ENCODE results near the gene RBM47. TPM values are rescaled to one million over a fixed set of nuclear protein-coding genes. Genes with fewer than 3 reads are reported as not detected.

Gene RBM47
- polyA plus RNA-seq, 3 donors = 79.5 to 101 (median 92.8) TPM

DNA sequence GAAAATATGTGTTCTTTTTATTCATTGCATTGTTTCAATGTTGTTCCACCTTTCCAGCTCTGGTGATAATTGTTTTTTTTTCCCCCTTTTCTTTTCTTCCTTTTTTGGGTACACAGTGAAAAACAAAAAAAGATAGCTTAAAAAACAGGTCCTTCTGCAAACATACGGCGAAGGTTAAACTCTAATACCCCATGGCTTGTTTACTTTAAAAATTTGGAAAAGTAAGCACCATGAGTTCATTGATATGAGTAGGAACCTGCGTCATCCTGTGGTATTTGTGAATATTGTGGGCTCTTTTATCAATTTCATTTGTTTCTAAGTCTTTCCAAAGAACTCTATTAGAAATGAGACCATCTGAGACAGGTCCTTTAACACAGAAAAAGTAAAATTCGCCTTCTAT lies 171.0 kb downstream of the RBM47 start:
- H3K36me3 ChIP-seq (replicated peaks in 1 of 2; ENCODE audit: control insufficient read depth in 1 of 2, insufficient read depth in 2 of 2, low read length in 2 of 2) = peaks cover 21 to 67% of the 10 kb centered on the region in 2 donors
- no peak overlapping the region for H3K4me3 ChIP-seq (replicated peaks in 1 of 3; ENCODE audit: low read depth in 2 of 3, low read length in 3 of 3)
- H3K9me3 Mint-ChIP-seq = no peaks in the 10 kb centered on the region
- WGBS (ENCODE audit: insufficient coverage) = no CpG with 5 or more reads among the region's 4 CpGs
- H3K27me3 Mint-ChIP-seq (ENCODE audit: low read depth in 3 of 3) = no peaks in the 10 kb centered on the region
- H3K9me3 ChIP-seq (replicated peaks in 1 of 2; ENCODE audit: control insufficient read depth in 1 of 2, insufficient read depth in 1 of 2, low read length in 2 of 2) = no peaks in the 10 kb centered on the region
- peaks cover 100% of the 10 kb centered on the region for H4K20me1 ChIP-seq (ENCODE audit: insufficient read depth, low read length)
- H3K4me1 Mint-ChIP-seq = peaks cover 14% of the 10 kb centered on the region
- H3K9ac ChIP-seq (ENCODE audit: insufficient read depth, low read length, poor library complexity, severe bottlenecking) = no peak overlapping the region
- H3K79me2 ChIP-seq (ENCODE audit: insufficient read depth, low read length) = peaks cover 97% of the 10 kb centered on the region
- H3K36me3 Mint-ChIP-seq = peaks cover 27 to 45% of the 10 kb centered on the region in 2 donors
- H3K4me1 ChIP-seq (ENCODE audit: control insufficient read depth in 1 of 2, insufficient read depth in 2 of 2, low read length in 2 of 2) = peaks cover 0 to 2% of the 10 kb centered on the region in 2 donors
- H3K27ac Mint-ChIP-seq = peak overlapping the region in 1 of 7 donors; percentile 18
- H3K27me3 ChIP-seq (ENCODE audit: control insufficient read depth in 2 of 2, insufficient read depth in 2 of 2, low read length in 2 of 2) = no peaks in the 10 kb centered on the region
- H3K27ac ChIP-seq (ENCODE audit: low read depth in 1 of 2, low read length in 2 of 2) = no peak overlapping the region
- TF ChIP-seq, protein P1, sequence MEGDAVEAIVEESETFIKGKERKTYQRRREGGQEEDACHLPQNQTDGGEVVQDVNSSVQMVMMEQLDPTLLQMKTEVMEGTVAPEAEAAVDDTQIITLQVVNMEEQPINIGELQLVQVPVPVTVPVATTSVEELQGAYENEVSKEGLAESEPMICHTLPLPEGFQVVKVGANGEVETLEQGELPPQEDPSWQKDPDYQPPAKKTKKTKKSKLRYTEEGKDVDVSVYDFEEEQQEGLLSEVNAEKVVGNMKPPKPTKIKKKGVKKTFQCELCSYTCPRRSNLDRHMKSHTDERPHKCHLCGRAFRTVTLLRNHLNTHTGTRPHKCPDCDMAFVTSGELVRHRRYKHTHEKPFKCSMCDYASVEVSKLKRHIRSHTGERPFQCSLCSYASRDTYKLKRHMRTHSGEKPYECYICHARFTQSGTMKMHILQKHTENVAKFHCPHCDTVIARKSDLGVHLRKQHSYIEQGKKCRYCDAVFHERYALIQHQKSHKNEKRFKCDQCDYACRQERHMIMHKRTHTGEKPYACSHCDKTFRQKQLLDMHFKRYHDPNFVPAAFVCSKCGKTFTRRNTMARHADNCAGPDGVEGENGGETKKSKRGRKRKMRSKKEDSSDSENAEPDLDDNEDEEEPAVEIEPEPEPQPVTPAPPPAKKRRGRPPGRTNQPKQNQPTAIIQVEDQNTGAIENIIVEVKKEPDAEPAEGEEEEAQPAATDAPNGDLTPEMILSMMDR (IDR thresholded peaks at IDR 0.05) = no peak
- H3K4me3 Mint-ChIP-seq = no peak overlapping the region
- no peak overlapping the region for H3K4me2 ChIP-seq (replicated peaks; ENCODE audit: extremely low read depth, low read length, poor library complexity, severe bottlenecking)
- DNase-seq = no peak
- intact Hi-C loops (cut with micrococcal nuclease) = no loop called here
- H2AFZ ChIP-seq (ENCODE audit: insufficient read depth, low read depth, low read length, poor library complexity, severe bottlenecking) = no peak overlapping the region

GRCh38 chr4:40458109-40458508 lies 171.6 kb downstream of the RBM47 start:
- Histone ChIP-seq H3K4me2 (replicated peaks; ENCODE audit: extremely low read depth, low read length, poor library complexity, severe bottlenecking) (no peak overlapping the region), H3K27ac (ENCODE audit: low read depth in 1 of 2, low read length in 2 of 2) (no peak overlapping the region), H3K36me3 (replicated peaks in 1 of 2; ENCODE audit: control insufficient read depth in 1 of 2, insufficient read depth in 2 of 2, low read length in 2 of 2) (peaks cover 19 to 66% of the 10 kb centered on the region in 2 donors), H3K79me2 (ENCODE audit: insufficient read depth, low read length) (peaks cover 97% of the 10 kb centered on the region), H4K20me1 (ENCODE audit: insufficient read depth, low read length) (peaks cover 100% of the 10 kb centered on the region), H3K9ac (ENCODE audit: insufficient read depth, low read length, poor library complexity, severe bottlenecking) (no peak overlapping the region), H3K4me1 (ENCODE audit: control insufficient read depth in 1 of 2, insufficient read depth in 2 of 2, low read length in 2 of 2) (peaks cover 0 to 2% of the 10 kb centered on the region in 2 donors), H3K9me3 (replicated peaks in 1 of 2; ENCODE audit: control insufficient read depth in 1 of 2, insufficient read depth in 1 of 2, low read length in 2 of 2) (no peaks in the 10 kb centered on the region), H3K4me3 (replicated peaks in 1 of 3; ENCODE audit: low read depth in 2 of 3, low read length in 3 of 3) (no peak overlapping the region), H2AFZ (ENCODE audit: insufficient read depth, low read depth, low read length, poor library complexity, severe bottlenecking) (no peak overlapping the region), H3K27me3 (ENCODE audit: control insufficient read depth in 2 of 2, insufficient read depth in 2 of 2, low read length in 2 of 2) (no peaks in the 10 kb centered on the region)
- H3K27me3 Mint-ChIP-seq (ENCODE audit: low read depth in 3 of 3) = no peaks in the 10 kb centered on the region
- H3K27ac Mint-ChIP-seq = peak overlapping the region in 1 of 7 donors; percentile 18
- H3K4me1 Mint-ChIP-seq = peaks cover 14% of the 10 kb centered on the region
- intact Hi-C loops (cut with micrococcal nuclease) = no loop called here
- H3K36me3 Mint-ChIP-seq = peaks cover 23 to 39% of the 10 kb centered on the region in 2 donors
- no peak overlapping the region for H3K4me3 Mint-ChIP-seq
- no CpG with 5 or more reads among the region's 1 CpG for whole genome bisulfite sequencing (ENCODE audit: insufficient coverage)
- no peak for DNase-seq
- TF ChIP-seq, protein P1 (IDR thresholded peaks at IDR 0.05) = no peak
- H3K9me3 Mint-ChIP-seq = no peaks in the 10 kb centered on the region

All from CD14-positive monocyte (primary cell).